ENCODE data around the gene SALL4. TPM values are rescaled to one million over a fixed set of nuclear protein-coding genes. Genes with fewer than 3 reads are reported as not detected.

The SALL4 gene
- total RNA-seq, 2 experiments from 2014 or later: 0.74 to 0.92 TPM

GRCh38 chr20:51811514-51812128 is 9.3 kb upstream of the SALL4 start:
- no peak for DNase-seq
- CTCF ChIA-PET: no interaction called here
- no peaks in the 10 kb centered on the region for H3K4me1 Mint-ChIP-seq (ENCODE audit: low read depth)
- H3K27ac Mint-ChIP-seq: no peak overlapping the region
- POLR2A ChIA-PET: no interaction called here
- intact Hi-C loops (cut with micrococcal nuclease): no loop called here
- peaks cover 4% of the 10 kb centered on the region for H3K27me3 Mint-ChIP-seq
- H3K36me3 Mint-ChIP-seq (ENCODE audit: low read depth): no peaks in the 10 kb centered on the region
- no peaks in the 10 kb centered on the region for H3K9me3 Mint-ChIP-seq
- no peak for TF ChIP-seq CTCF (IDR thresholded peaks at IDR 0.05)
- no peak overlapping the region for H3K4me3 Mint-ChIP-seq
- no peak for ATAC-seq

DNA sequence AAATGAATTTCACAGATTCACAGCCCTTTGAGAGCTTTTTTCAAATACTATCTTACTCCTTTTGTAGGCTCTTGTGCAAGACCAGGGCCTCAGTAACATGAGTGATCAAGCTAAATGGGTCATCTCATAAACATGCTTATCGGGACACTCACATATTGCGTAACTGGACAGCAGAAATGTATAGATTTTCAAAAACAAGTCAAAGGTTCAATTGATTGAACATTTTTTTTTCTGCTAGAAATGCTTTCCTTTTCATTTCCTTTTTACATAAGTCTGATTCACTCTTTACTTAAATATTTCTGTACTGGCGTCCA is 8.7 kb upstream of the SALL4 start:
- intact Hi-C loops (cut with micrococcal nuclease): no loop called here
- ChIA-PET CTCF (no interaction called here), POLR2A (no interaction called here)
- ATAC-seq (no peak), DNase-seq (no peak)
- no peak overlapping the region for H3K4me3 Mint-ChIP-seq
- peaks cover 9% of the 10 kb centered on the region for H3K27me3 Mint-ChIP-seq
- H3K27ac Mint-ChIP-seq: no peak overlapping the region
- TF ChIP-seq CTCF (IDR thresholded peaks at IDR 0.05): no peak
- H3K36me3 Mint-ChIP-seq (ENCODE audit: low read depth): no peaks in the 10 kb centered on the region
- H3K4me1 Mint-ChIP-seq (ENCODE audit: low read depth): no peaks in the 10 kb centered on the region
- no peaks in the 10 kb centered on the region for H3K9me3 Mint-ChIP-seq

DNA sequence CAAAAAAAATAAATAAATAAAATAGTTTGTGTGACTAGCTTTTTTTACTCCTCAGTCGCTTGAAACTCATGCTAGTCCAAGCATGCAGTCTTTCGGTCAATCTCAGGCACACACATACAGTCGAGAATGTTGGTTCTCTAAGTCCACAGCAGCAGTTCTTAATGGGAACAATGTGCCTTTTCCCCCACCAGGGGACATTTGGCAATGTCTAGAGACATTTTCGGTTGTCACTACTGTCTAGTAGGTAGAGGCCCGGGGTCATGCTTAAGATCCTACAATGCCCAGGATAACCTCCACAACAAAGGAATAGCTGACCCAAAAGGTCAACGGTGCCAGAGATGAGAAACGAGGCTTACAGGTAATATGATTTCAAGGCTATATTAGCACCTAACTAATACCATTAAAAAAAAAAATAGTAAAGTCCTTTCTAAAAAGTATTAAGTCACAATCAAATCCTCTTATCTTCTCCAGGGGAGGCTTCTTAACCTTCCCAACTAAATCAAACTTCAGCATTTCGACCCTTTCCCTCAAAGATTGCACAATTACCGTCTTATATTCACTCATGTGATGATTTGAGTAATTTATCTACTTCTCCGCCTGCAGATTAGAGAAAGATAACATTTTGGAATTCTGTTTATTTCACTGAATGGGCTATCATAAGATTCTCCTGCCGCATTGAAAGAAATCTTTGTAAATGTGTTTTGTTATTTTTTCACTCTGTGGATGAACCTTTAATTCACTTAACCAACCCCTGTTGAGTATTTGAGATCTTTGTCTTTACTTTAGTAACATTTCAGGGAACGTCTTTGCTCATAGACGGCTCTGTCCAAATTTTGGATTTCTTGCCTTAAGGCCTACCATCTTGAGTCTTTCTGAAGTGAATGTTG is 8.1 kb upstream of the SALL4 start:
- no peaks in the 10 kb centered on the region for H3K4me1 Mint-ChIP-seq (ENCODE audit: low read depth)
- H3K36me3 Mint-ChIP-seq (ENCODE audit: low read depth): no peaks in the 10 kb centered on the region
- no peaks in the 10 kb centered on the region for H3K9me3 Mint-ChIP-seq
- H3K27ac Mint-ChIP-seq: no peak overlapping the region
- DNase-seq (no peak), ATAC-seq (no peak)
- H3K4me3 Mint-ChIP-seq: no peak overlapping the region
- peaks cover 12% of the 10 kb centered on the region for H3K27me3 Mint-ChIP-seq
- intact Hi-C loops (cut with micrococcal nuclease): no loop called here
- no peak for TF ChIP-seq CTCF (IDR thresholded peaks at IDR 0.05)
- CTCF ChIA-PET: interaction anchor here (0.7 kb wide), 1 partner anchor 273 kb away, joined by 3 read pairs; no protein-coding TSS in a partner anchor
- POLR2A ChIA-PET: no interaction called here

DNA sequence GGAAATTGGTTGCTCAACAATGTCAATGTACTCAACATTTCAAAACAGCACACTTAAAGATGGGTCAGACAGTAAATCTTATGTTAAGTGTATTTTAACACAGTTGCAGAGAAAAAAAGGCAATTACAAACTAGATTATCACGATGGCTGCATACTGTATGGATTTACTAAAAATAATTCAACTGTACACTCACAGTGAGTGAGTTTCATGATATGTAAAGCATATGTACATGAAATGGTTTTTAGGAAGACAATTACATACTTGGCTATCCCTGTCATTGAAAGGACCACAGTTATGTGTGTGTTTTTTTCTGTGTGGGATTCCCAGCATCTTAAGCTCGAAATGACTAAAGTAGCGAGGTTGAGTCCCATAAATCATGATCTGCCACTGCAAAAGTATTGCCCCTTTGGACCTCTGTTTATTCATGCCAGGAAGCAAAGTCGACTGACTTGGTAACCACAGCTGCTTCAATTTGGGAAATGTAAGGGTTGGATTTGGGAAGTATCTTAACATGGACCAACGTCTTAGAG is 5.5 kb upstream of the SALL4 start:
- TF ChIP-seq CTCF (IDR thresholded peaks at IDR 0.05): no peak
- ChIA-PET POLR2A (interaction anchor here (0.7 kb wide), 1 partner anchor 9 kb away, joined by 4 read pairs; no protein-coding TSS in a partner anchor), CTCF (no interaction called here)
- intact Hi-C loops (cut with micrococcal nuclease): no loop called here
- Mint-ChIP-seq H3K4me3 (no peak overlapping the region), H3K4me1 (ENCODE audit: low read depth) (no peaks in the 10 kb centered on the region), H3K27me3 (peaks cover 27% of the 10 kb centered on the region), H3K9me3 (no peaks in the 10 kb centered on the region), H3K36me3 (ENCODE audit: low read depth) (no peaks in the 10 kb centered on the region), H3K27ac (no peak overlapping the region)
- ATAC-seq (no peak), DNase-seq (no peak)

GRCh38 chr20:51804754-51805153 is 2.4 kb upstream of the SALL4 start:
- no peak for TF ChIP-seq CTCF (IDR thresholded peaks at IDR 0.05)
- ATAC-seq (no peak), DNase-seq (no peak)
- Mint-ChIP-seq H3K27me3 (peaks cover 45% of the 10 kb centered on the region), H3K4me3 (no peak overlapping the region), H3K36me3 (ENCODE audit: low read depth) (no peaks in the 10 kb centered on the region), H3K9me3 (no peaks in the 10 kb centered on the region), H3K4me1 (ENCODE audit: low read depth) (peaks cover 8% of the 10 kb centered on the region), H3K27ac (no peak overlapping the region)
- ChIA-PET CTCF (no interaction called here), POLR2A (no interaction called here)
- intact Hi-C loops (cut with micrococcal nuclease): no loop called here
